ENCODE data around the gene PHF24. TPM values are rescaled to one million over a fixed set of nuclear protein-coding genes. Genes with fewer than 3 reads are reported as not detected.

PHF24 gene
- total and polyA plus RNA-seq, 2 of the 4 experiments (the other 2 are of a cell fraction): 0.02 TPM; not detected in 1

- H3K9me1 ChIP-seq (ENCODE audit: insufficient read depth, low read length): peaks cover 7% of the 10 kb centered on the region; the same call in 1 of the 2 replicates
- H3K23ac ChIP-seq (ENCODE audit: low read depth, low read length): no peak overlapping the region
- in situ Hi-C loops (cut with MboI; ENCODE audit: low sequenced_read_pairs): no loop called here
- H2AK9ac ChIP-seq (replicated peaks; ENCODE audit: low read depth, low read length, poor library complexity): no peak overlapping the region
- H4K91ac ChIP-seq (ENCODE audit: insufficient read depth, low read depth, low read length): no peak overlapping the region
- no peak overlapping the region for H3K14ac ChIP-seq (replicated peaks; ENCODE audit: low read depth, low read length)
- no peak overlapping the region for H2BK15ac ChIP-seq (ENCODE audit: low read depth, low read length)
- no TSS peak for BruUV-seq (replicated peaks)
- no peak overlapping the region for H3K18ac ChIP-seq (ENCODE audit: low read depth, low read length)
- no peak overlapping the region for H3K4me2 ChIP-seq (ENCODE audit: low read depth, low read length)
- H3K79me1 ChIP-seq (ENCODE audit: low read depth in 1 of 2, low read length in 2 of 2): no peaks in the 10 kb centered on the region
- H2AK5ac ChIP-seq (ENCODE audit: low read depth, low read length): no peak overlapping the region
- no peak overlapping the region for H3K56ac ChIP-seq (ENCODE audit: extremely low read depth, insufficient read depth, low read length)
- no peaks in the 10 kb centered on the region for H3K36me3 ChIP-seq (ENCODE audit: control insufficient read depth, insufficient read depth, low read length)
- no peak overlapping the region for H2BK20ac ChIP-seq (ENCODE audit: low read depth, low read length)
- no peak overlapping the region for H2BK120ac ChIP-seq (ENCODE audit: low read depth, low read length)
- ChIA-PET CTCF (interaction anchor here (1.3 to 1.7 kb wide), 2 partner anchors 81 to 84 kb away, joined by 4 to 13 read pairs; no protein-coding TSS in a partner anchor), POLR2A (ENCODE audit: unreplicated experiment) (interaction anchor here (0.6 kb wide), 1 partner anchor 9 kb away, joined by 3 read pairs; no protein-coding TSS in a partner anchor)
- H3K4ac ChIP-seq (ENCODE audit: low read depth, low read length): no peak overlapping the region
- H4K20me1 ChIP-seq (ENCODE audit: insufficient read depth, low read length): no peaks in the 10 kb centered on the region
- WGBS, 2 experiments (ENCODE audit: extremely low coverage in 2 of 2, insufficient read length in 1 of 2): no CpG with 5 or more reads among the region's 1 CpG
- ATAC-seq (ENCODE audit: low read depth): peak; percentile 53
- dilution Hi-C loops (cut with HindIII; ENCODE audit: low sequenced_read_pairs, unreplicated experiment): no loop called here
- H3K4me1 ChIP-seq (ENCODE audit: control insufficient read depth, insufficient read depth, low read length): no peaks in the 10 kb centered on the region
- no peak overlapping the region for H2BK5ac ChIP-seq (ENCODE audit: low read depth, low read length, poor library complexity, severe bottlenecking)
- H2AFZ ChIP-seq (replicated peaks; ENCODE audit: low read length, poor library complexity): no peak overlapping the region
- H3K27ac ChIP-seq (ENCODE audit: insufficient read depth, low read length): no peak overlapping the region
- no peak overlapping the region for H4K5ac ChIP-seq (ENCODE audit: low read depth, low read length)
- intact Hi-C loops (cut with micrococcal nuclease): no loop called here
- H3K27me3 ChIP-seq (ENCODE audit: control insufficient read depth, insufficient read depth, low read length): peaks cover 22% of the 10 kb centered on the region
- no peak overlapping the region for H4K8ac ChIP-seq (ENCODE audit: low read depth in 2 of 2, low read length in 2 of 2)
- no peak overlapping the region for H3K9ac ChIP-seq (ENCODE audit: low read depth, low read length)
- peak; percentile 21; the same call in 1 of the 2 replicates for TF ChIP-seq MAZ (IDR thresholded peaks at IDR 0.05; ENCODE audit: borderline replicate concordance, low read depth, low read length)
- no peak for TF ChIP-seq CEBPB (IDR thresholded peaks at IDR 0.05; ENCODE audit: low read depth, low read length)
- peak; percentile 48 for DNase-seq
- H3K4me3 ChIP-seq (ENCODE audit: insufficient read depth, low read depth, low read length): no peak overlapping the region
- H3K9me3 ChIP-seq (ENCODE audit: control insufficient read depth, insufficient read depth, low read length): no peaks in the 10 kb centered on the region
Observed at GRCh38 chr9:34984049-34984448, 26.0 kb downstream of the PHF24 start.
